Measurements from ENCODE around the gene LTC4S. TPM values are rescaled to one million over a fixed set of nuclear protein-coding genes. Genes with fewer than 3 reads are reported as not detected.
A peak's percentile ranks its signal among the peaks of the same experiment; 100 is the strongest.

LTC4S gene
- total and polyA plus RNA-seq, 2 donors (not counting 3 experiments of a cell fraction or from before 2014, with no cell fraction given) = 0.95 to 6.3 TPM

GRCh38 chr5:179805529-179806249 is 11.9 kb downstream of the LTC4S start:
- Histone ChIP-seq H3K27me3 (ENCODE audit: control insufficient read depth in 2 of 2, insufficient read depth in 2 of 2, low read length in 2 of 2) (no peaks in the 10 kb centered on the region), H3K27ac (ENCODE audit: insufficient read depth, low read depth, low read length) (peak overlapping the region; percentile 67), H2AFZ (ENCODE audit: low read depth, low read length) (no peak overlapping the region), H4K20me1 (replicated peaks; ENCODE audit: control insufficient read depth, extremely low read depth, insufficient read depth, low read length) (no peaks in the 10 kb centered on the region), H3K4me2 (ENCODE audit: insufficient read depth, low read length) (peak overlapping the region; percentile 71), H3K9me3 (replicated peaks; ENCODE audit: control insufficient read depth, insufficient read depth, low read length) (no peaks in the 10 kb centered on the region), H3K9ac (replicated peaks; ENCODE audit: extremely low read depth, insufficient read depth, low read length) (peak overlapping the region; percentile 66), H3K36me3 (ENCODE audit: control insufficient read depth in 2 of 2, extremely low read depth in 1 of 2, insufficient read depth in 2 of 2, low read length in 2 of 2) (peaks cover 0 to 12% of the 10 kb centered on the region in 2 experiments), H3K4me3 (replicated peaks in 1 of 3; ENCODE audit: insufficient read depth in 1 of 3, low read depth in 1 of 3, low read length in 3 of 3) (peak overlapping the region; percentile 55 to 90 (median 82)), H3K79me2 (ENCODE audit: control insufficient read depth, insufficient read depth, low read length) (peaks cover 33% of the 10 kb centered on the region), H3K4me1 (ENCODE audit: control insufficient read depth, extremely low read depth, insufficient read depth, low read length) (peaks cover 23% of the 10 kb centered on the region), H3K9me1 (replicated peaks; ENCODE audit: control insufficient read depth, extremely low read depth, insufficient read depth, low read length) (no peaks in the 10 kb centered on the region)
- peak; percentile 46 for DNase-seq (ENCODE audit: low read depth, low spot score)
- ChIA-PET POLR2A (interaction anchor here (0.6 to 1.1 kb wide), 2 partner anchors 10 to 15 kb away, joined by 6 to 10 read pairs; partner anchors contain the start of gene SQSTM1), CTCF (interaction anchor here (0.6 to 1.7 kb wide), 3 partner anchors 10 to 32 kb away, joined by 3 to 4 read pairs (median 3); partner anchors contain the start of gene LTC4S)
- FAIRE-seq = no peak
- TF ChIP-seq MAX (IDR thresholded peaks at IDR 0.05; ENCODE audit: insufficient read depth, insufficient read length) = no peak
- no peak for TF ChIP-seq MYC (IDR thresholded peaks at IDR 0.05; ENCODE audit: low read depth, low read length)
- TF ChIP-seq FOS (IDR thresholded peaks at IDR 0.05; ENCODE audit: borderline replicate concordance, insufficient read depth, low read length) = no peak
- TF ChIP-seq EZH2 (IDR thresholded peaks at IDR 0.05; ENCODE audit: borderline replicate concordance, low read depth, low read length, severe bottlenecking) = no peak
- TF ChIP-seq POLR2AphosphoS5 (IDR thresholded peaks at IDR 0.05; ENCODE audit: insufficient read depth, low read depth, low read length) = no peak
- no peak for TF ChIP-seq GATA2 (IDR thresholded peaks at IDR 0.05; ENCODE audit: insufficient read depth, insufficient read length, low read depth, low read length)
- TF ChIP-seq, protein P1, sequence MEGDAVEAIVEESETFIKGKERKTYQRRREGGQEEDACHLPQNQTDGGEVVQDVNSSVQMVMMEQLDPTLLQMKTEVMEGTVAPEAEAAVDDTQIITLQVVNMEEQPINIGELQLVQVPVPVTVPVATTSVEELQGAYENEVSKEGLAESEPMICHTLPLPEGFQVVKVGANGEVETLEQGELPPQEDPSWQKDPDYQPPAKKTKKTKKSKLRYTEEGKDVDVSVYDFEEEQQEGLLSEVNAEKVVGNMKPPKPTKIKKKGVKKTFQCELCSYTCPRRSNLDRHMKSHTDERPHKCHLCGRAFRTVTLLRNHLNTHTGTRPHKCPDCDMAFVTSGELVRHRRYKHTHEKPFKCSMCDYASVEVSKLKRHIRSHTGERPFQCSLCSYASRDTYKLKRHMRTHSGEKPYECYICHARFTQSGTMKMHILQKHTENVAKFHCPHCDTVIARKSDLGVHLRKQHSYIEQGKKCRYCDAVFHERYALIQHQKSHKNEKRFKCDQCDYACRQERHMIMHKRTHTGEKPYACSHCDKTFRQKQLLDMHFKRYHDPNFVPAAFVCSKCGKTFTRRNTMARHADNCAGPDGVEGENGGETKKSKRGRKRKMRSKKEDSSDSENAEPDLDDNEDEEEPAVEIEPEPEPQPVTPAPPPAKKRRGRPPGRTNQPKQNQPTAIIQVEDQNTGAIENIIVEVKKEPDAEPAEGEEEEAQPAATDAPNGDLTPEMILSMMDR (IDR thresholded peaks at IDR 0.05; ENCODE audit: extremely low read depth in 1 of 2, insufficient read depth in 1 of 2, low read depth in 1 of 2, low read length in 2 of 2) = no peak
- TF ChIP-seq JUN (IDR thresholded peaks at IDR 0.05; ENCODE audit: borderline replicate concordance, insufficient read depth, insufficient read length, low read depth) = no peak
- TF ChIP-seq POLR2A (IDR thresholded peaks at IDR 0.05; ENCODE audit: low read depth, low read length) = no peak
- dilution Hi-C loops (cut with MboI; ENCODE audit: extremely low pct_ligation_motif_present, low sequenced_read_pairs) = no loop called here
- no TSS peak for BruUV-seq (replicated peaks)
- intact Hi-C loops (cut with micrococcal nuclease) = loop anchor here (1.0 to 5.0 kb wide), 2 partner anchors 9 to 108 kb away; partner anchors contain the start of gene CANX

Data from endothelial cell of umbilical vein (primary cell).